ENCODE measurements around the gene C11orf16.
A peak's percentile ranks its signal among the peaks of the same experiment; 100 is the strongest.

Gene C11orf16

DNA sequence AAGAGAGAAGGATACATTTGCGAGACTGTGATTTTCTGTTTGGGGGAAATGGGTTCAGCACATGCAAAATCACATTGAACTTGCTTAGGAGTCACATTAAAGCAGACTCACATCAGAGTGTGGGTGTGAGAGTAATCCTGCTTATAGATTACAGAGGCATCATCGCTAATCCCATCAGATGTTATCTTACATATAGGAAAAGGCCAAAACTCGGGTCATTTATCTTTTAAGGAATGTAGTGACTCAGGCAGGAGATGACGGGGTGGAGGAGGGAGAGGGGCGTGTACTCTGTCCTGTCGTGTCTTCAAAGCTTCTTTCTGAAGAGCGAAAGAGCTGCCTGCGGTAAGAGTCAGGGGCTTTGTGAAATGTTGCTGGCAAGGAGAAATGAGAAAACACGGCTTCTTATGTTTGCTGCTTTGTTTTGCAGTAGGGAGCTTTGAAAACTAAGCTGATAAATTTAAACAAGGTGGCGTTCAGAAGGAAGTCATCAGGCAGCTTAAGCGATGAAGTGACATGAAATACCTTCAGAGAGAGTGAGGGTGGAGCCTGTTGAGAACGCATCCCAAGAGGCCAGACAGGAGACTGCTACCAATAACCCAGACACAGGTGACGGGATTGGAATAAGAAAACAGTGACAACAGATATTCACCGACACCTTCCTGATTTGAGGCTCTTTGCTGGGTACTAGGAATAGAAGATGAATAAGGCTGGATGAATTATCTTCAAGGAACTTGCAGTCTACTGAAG, 2.2 kb upstream of the C11orf16 start:
- DNase-seq (ENCODE audit: low read depth) = peak; percentile 72
- no peak for TF ChIP-seq CTCF (conservative IDR thresholded peaks at IDR 0.05; ENCODE audit: low read depth, low read length)
- peak overlapping the region; percentile 22 for H3K4me3 ChIP-seq (ENCODE audit: low read depth, low read length)

DNA sequence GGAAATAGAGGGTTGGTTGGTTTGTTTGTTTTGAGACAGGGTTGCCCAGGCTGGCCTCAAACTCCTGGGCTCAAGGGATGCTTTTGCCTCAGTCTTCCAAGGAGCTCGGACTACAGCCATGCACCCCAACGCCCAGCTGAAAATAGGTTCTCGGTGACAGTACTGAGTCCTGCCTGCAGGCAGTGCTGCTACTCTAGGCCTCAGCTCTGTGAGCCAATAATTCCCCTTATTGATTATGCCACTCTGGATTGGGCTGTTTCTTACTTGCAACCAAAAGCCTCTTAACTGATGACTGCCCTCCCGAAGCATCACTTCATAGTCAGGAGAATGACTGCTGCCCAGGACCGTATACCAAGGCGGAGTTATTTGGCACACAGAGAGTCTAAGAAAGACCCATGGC, 1.2 kb upstream of the C11orf16 start:
- no peak for DNase-seq (ENCODE audit: low read depth)
- peak; percentile 37 for TF ChIP-seq CTCF (conservative IDR thresholded peaks at IDR 0.05; ENCODE audit: low read depth, low read length)
- H3K4me3 ChIP-seq (ENCODE audit: low read depth, low read length) = no peak overlapping the region

DNA sequence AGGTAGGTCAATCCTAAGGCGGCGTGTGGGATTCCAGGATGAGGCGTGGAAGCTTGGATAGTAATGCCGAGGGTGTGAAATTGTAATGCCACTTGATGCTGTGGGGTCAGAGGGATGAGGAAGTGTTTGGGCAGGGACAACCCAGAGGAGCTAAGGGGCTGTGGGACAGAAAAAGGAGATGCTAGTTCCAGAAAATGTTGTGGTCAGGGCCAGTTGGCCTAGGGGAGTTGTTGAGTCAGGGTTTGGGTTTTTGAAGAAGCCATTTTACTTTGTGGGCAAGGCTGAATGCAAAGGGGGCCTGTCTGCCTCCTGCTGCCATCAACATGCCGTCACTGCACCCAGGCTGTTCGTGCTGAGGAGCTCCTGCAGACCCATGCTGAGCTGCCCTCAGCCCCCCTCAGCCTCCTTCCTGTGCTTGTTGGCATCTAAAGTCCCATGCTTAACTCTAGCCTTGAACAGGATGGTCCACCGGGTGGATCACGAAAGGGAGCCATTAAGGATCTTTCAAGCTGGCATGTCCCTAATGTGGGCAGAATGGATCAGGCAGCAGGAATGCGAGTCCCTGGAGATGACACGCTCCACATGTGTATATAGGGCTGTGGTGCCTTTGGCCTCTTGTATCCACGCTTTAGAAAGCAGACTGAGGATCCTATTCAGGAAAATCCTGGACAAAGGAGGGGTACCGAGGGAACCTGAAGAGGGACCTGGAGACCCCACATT, 2.1 kb downstream of the C11orf16 start:
- no peak for TF ChIP-seq CTCF (conservative IDR thresholded peaks at IDR 0.05; ENCODE audit: low read depth, low read length)

GRCh38 chr11:8928981-8929615, 3.6 kb downstream of the C11orf16 start:
- TF ChIP-seq CTCF (conservative IDR thresholded peaks at IDR 0.05; ENCODE audit: low read depth, low read length) = no peak
- H3K4me3 ChIP-seq (ENCODE audit: low read depth, low read length) = no peak overlapping the region
- DNase-seq (ENCODE audit: low read depth) = no peak

More for the DNA sequence above, 2.1 kb downstream of the C11orf16 start:
- no peak for DNase-seq (ENCODE audit: low read depth)
- H3K4me3 ChIP-seq (ENCODE audit: low read depth, low read length) = no peak overlapping the region

GRCh38 chr11:8928205-8928604, 4.5 kb downstream of the C11orf16 start:
- TF ChIP-seq CTCF (conservative IDR thresholded peaks at IDR 0.05; ENCODE audit: low read depth, low read length) = no peak
- no peak overlapping the region for H3K4me3 ChIP-seq (ENCODE audit: low read depth, low read length)
- no peak for DNase-seq (ENCODE audit: low read depth)

- no peak for DNase-seq (ENCODE audit: low read depth)
- TF ChIP-seq CTCF (conservative IDR thresholded peaks at IDR 0.05; ENCODE audit: low read depth, low read length) = no peak
- H3K4me3 ChIP-seq (ENCODE audit: low read depth, low read length) = no peak overlapping the region
These were observed 5.5 kb downstream of the C11orf16 start for GRCh38 chr11:8927233-8927632.
